GM10266 (cell line): ENCODE results near the gene PAM.

Experiments
- DNase-seq: peaks from one replicate; pipeline ENCODE4 v3.0.0; 2012; ENCODE audit errors: extremely low spot score
- CTCF ChIP-seq: IDR thresholded peaks from 2 replicates; pipeline ENCODE4 v1.5.1; 2012; ENCODE audit warnings: mild to moderate bottlenecking, low read depth; ENCODE audit not compliant: control insufficient read depth, insufficient read depth; ENCODE audit errors: missing control alignments

Gene PAM

GRCh38 chr5:102843997-102844396, 88.9 kb downstream of the PAM start:
- no peak for DNase-seq
- no peak for TF ChIP-seq CTCF

- no peak for TF ChIP-seq CTCF
- DNase-seq: no peak
These were observed 89.9 kb downstream of the PAM start for GRCh38 chr5:102845041-102845440.

- no peak for DNase-seq
- TF ChIP-seq CTCF: no peak
These were observed 95.4 kb downstream of the PAM start for GRCh38 chr5:102850503-102850902.

GRCh38 chr5:102853680-102854079, 98.6 kb downstream of the PAM start:
- no peak for DNase-seq
- TF ChIP-seq CTCF: no peak

- no peak for DNase-seq
- TF ChIP-seq CTCF: no peak
These were observed 100.7 kb downstream of the PAM start for GRCh38 chr5:102855681-102856388.

GRCh38 chr5:102856389-102856777, 101.3 kb downstream of the PAM start:
- TF ChIP-seq CTCF: no peak
- no peak for DNase-seq

- no peak for TF ChIP-seq CTCF
These were observed 102.1 kb downstream of the PAM start for GRCh38 chr5:102857076-102857818.

More at GRCh38 chr5:102857076-102857818, 102.1 kb downstream of the PAM start:
- no peak for DNase-seq
